H9 (cell line): Measurements from ENCODE around the gene FXYD2. TPM values are rescaled to one million over a fixed set of nuclear protein-coding genes. Genes with fewer than 3 reads are reported as not detected.

Experiments
- DNase-seq: peaks from one replicate; pipeline ENCODE4 v3.0.0-alpha.2; 2017
- H2AFZ ChIP-seq: one replicate; pipeline ENCODE4 v1.6.1; 2013; ENCODE audit warnings: mild to moderate bottlenecking, low read length, control low read depth, moderate library complexity
- H2AK5ac ChIP-seq: 2 replicates; pipeline ENCODE4 v1.6.1; 2013; ENCODE audit warnings: low read length, control low read depth, mixed read lengths; ENCODE audit not compliant: insufficient read length
- H2BK120ac ChIP-seq: one replicate; pipeline ENCODE4 v1.6.1; 2013; ENCODE audit warnings: low read depth, mild to moderate bottlenecking, low read length, control low read depth, inconsistent platforms; ENCODE audit not compliant: poor library complexity, severe bottlenecking
- H2BK12ac ChIP-seq: 2 replicates; pipeline ENCODE4 v1.6.1; 2013; ENCODE audit warnings: low read length, control low read depth, mixed read lengths, low read depth; ENCODE audit not compliant: insufficient read length
- H2BK15ac ChIP-seq: 2 replicates; pipeline ENCODE4 v1.6.1; 2013; ENCODE audit warnings: low read depth, low read length, control low read depth
- H2BK20ac ChIP-seq: one replicate; pipeline ENCODE4 v1.6.1; 2013; ENCODE audit warnings: low read depth, mild to moderate bottlenecking, low read length, control low read depth, inconsistent platforms; ENCODE audit not compliant: poor library complexity, severe bottlenecking
- H2BK5ac ChIP-seq: 2 replicates; pipeline ENCODE4 v1.6.1; 2013; ENCODE audit warnings: low read length, control low read depth, mixed read lengths; ENCODE audit not compliant: insufficient read length
- H3K14ac ChIP-seq: 2 replicates; pipeline ENCODE4 v1.6.1; 2013; ENCODE audit warnings: low read length, control low read depth; ENCODE audit not compliant: insufficient read depth
- H3K18ac ChIP-seq: 2 replicates; pipeline ENCODE4 v1.6.1; 2013; ENCODE audit warnings: low read depth, mild to moderate bottlenecking, mixed read lengths, low read length, control low read depth; ENCODE audit not compliant: insufficient read length
- H3K23ac ChIP-seq: 2 replicates; pipeline ENCODE4 v1.6.1; 2013; ENCODE audit warnings: low read length, control low read depth, mixed read lengths, low read depth; ENCODE audit not compliant: insufficient read length
- H3K23me2 ChIP-seq: 2 replicates; pipeline ENCODE4 v1.6.1; 2013; ENCODE audit warnings: low read depth, mild to moderate bottlenecking, mixed read lengths, low read length, control low read depth; ENCODE audit not compliant: insufficient read length, poor library complexity, severe bottlenecking
- H3K27ac ChIP-seq: 2 replicates; pipeline ENCODE4 v1.5.1; 2013; ENCODE audit warnings: low read length, control low read depth, mixed read lengths, low read depth; ENCODE audit not compliant: insufficient read length
- H3K27me3 ChIP-seq: 2 replicates; pipeline ENCODE4 v1.6.1; 2013; ENCODE audit warnings: low read length, control low read depth, inconsistent platforms; ENCODE audit not compliant: insufficient read depth
- H3K4ac ChIP-seq: 2 replicates; pipeline ENCODE4 v1.6.1; 2013; ENCODE audit warnings: low read depth, mild to moderate bottlenecking, control low read depth, inconsistent platforms, low read length, moderate library complexity
- H3K4me1 ChIP-seq: 2 replicates; pipeline ENCODE4 v1.6.1; 2013; ENCODE audit warnings: low read length, control low read depth, inconsistent platforms; ENCODE audit not compliant: insufficient read depth
- H3K4me2 ChIP-seq: 2 replicates; pipeline ENCODE4 v1.6.1; 2013; ENCODE audit warnings: low read length, control low read depth, mixed read lengths; ENCODE audit not compliant: insufficient read length, insufficient read depth
- H3K56ac ChIP-seq: 2 replicates; pipeline ENCODE4 v1.6.1; 2013; ENCODE audit warnings: low read depth, mild to moderate bottlenecking, mixed read lengths, low read length, control low read depth; ENCODE audit not compliant: insufficient read length
- H3K79me1 ChIP-seq: 2 replicates; pipeline ENCODE4 v1.6.1; 2013; ENCODE audit warnings: low read depth, mild to moderate bottlenecking, moderate library complexity, low read length, control low read depth, inconsistent platforms; ENCODE audit not compliant: insufficient read depth, poor library complexity, severe bottlenecking
- H3K79me2 ChIP-seq: 2 replicates; pipeline ENCODE4 v1.6.1; 2013; ENCODE audit warnings: low read length, control low read depth, inconsistent platforms; ENCODE audit not compliant: insufficient read depth
- H3K9ac ChIP-seq: 2 replicates; pipeline ENCODE4 v1.6.1; 2013; ENCODE audit warnings: low read length, control low read depth, mixed read lengths; ENCODE audit not compliant: insufficient read length; ENCODE audit errors: extremely low read depth
- H3K9me3 ChIP-seq: one replicate; pipeline ENCODE4 v1.6.1; 2013; ENCODE audit warnings: low read depth, low read length, inconsistent platforms; ENCODE audit not compliant: control insufficient read depth
- H3T11ph ChIP-seq: one replicate; pipeline ENCODE4 v1.6.1; 2013; ENCODE audit warnings: mild to moderate bottlenecking, low read length, control low read depth, inconsistent platforms
- H4K20me1 ChIP-seq: one replicate; pipeline ENCODE4 v1.6.1; 2013; ENCODE audit not compliant: control insufficient read depth, insufficient read length, insufficient read depth
- H4K5ac ChIP-seq: 2 replicates; pipeline ENCODE4 v1.6.1; 2013; ENCODE audit warnings: low read depth, mild to moderate bottlenecking, mixed read lengths, low read length, control low read depth; ENCODE audit not compliant: insufficient read length
- H4K8ac ChIP-seq: replicated peaks from 2 replicates; pipeline ENCODE4 v1.6.1; 2013; ENCODE audit warnings: low read length, control low read depth, mixed read lengths, low read depth; ENCODE audit not compliant: insufficient read length
- H4K91ac ChIP-seq: 2 replicates; pipeline ENCODE4 v1.6.1; 2013; ENCODE audit warnings: low read depth, mild to moderate bottlenecking, moderate library complexity, mixed read lengths, low read length, control low read depth; ENCODE audit not compliant: insufficient read length
- H3K27ac Mint-ChIP-seq, 3 experiments: 2 replicates in 2 of 3; 3 replicates in 1 of 3; pipeline ENCODE4 v1.8.0; 2020 to 2021; ENCODE audit warnings: mixed read lengths in 3 of 3, mild to moderate bottlenecking in 1 of 3, moderate library complexity in 1 of 3
- H3K27me3 Mint-ChIP-seq: 2 replicates; pipeline ENCODE4 v1.8.0; 2021; ENCODE audit warnings: low read depth, mild to moderate bottlenecking, moderate library complexity, mixed read lengths
- H3K36me3 Mint-ChIP-seq, 3 experiments: 2 replicates in 2 of 3; 3 replicates in 1 of 3; pipeline ENCODE4 v1.8.0; 2020 to 2021; ENCODE audit warnings: low read depth in 3 of 3, mixed read lengths in 3 of 3; ENCODE audit not compliant: insufficient read depth in 1 of 3
- H3K4me1 Mint-ChIP-seq, 2 experiments: 2 replicates each; pipeline ENCODE4 v1.8.0; 2020; ENCODE audit warnings: mixed read lengths in 2 of 2
- H3K4me3 Mint-ChIP-seq, 2 experiments: 2 replicates in 1 of 2; 3 replicates in 1 of 2; pipeline ENCODE4 v1.8.0; 2020 to 2021; ENCODE audit warnings: mild to moderate bottlenecking in 2 of 2, mixed read lengths in 2 of 2, moderate library complexity in 1 of 2
- H3K9me3 Mint-ChIP-seq, 2 experiments: 2 replicates in 1 of 2; 3 replicates in 1 of 2; pipeline ENCODE4 v1.8.0; 2020; ENCODE audit warnings: mild to moderate bottlenecking in 2 of 2, mixed read lengths in 2 of 2, moderate library complexity in 1 of 2
- WGBS: extraction: QIAGEN DNeasy Blood & Tissue Kit; methylation state at CpG from one replicate; pipeline ENCODE4 v1.1.7; 2013; ENCODE audit warnings: missing lambda C conversion rate, low lambda C conversion rate, mixed read lengths; ENCODE audit not compliant: insufficient read length; ENCODE audit errors: extremely low coverage; 5-methylcytosine and 5-hydroxymethylcytosine counted together
- total RNA-seq: library from RNA; stranded (reverse); gene quantifications from 2 replicates; pipeline ENCODE4 v1.2.1, GENCODE V29; 2021
- TF ChIP-seq, protein P1 (sequence below): fragments of 200-600 bp; sonication (generic); conservative IDR thresholded peaks from 3 replicates; pipeline ENCODE4 v1.8.0; 2021; ENCODE audit warnings: antibody characterized with exemption, mild to moderate bottlenecking

The FXYD2 gene
- total RNA-seq, 1 experiment from 2014 or later, result 0.79 TPM

DNA sequence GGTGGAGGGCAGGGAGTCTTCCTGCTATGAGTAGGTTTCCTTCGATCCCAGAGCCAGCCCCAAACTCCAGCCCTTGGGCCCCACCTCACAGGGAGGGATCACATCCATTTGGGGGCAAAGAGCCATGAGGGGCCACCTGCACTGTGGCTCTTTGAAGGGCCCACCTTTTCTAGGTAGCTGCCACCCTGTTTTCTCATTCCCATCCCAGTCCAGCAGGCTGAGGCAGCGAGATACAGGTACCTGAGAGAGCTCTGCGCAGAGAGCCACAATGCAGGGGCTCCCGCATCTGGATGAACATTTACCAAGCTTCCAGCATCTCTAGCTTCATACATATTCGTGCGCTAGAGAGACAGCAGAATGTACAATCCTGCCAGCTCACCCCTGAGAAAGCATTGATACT is 35.6 kb upstream of the FXYD2 start:
- WGBS, result no CpG with 5 or more reads among the region's 6 CpGs

More for the DNA sequence above, 35.6 kb upstream of the FXYD2 start:
- Mint-ChIP-seq H3K9me3 (no peaks in the 10 kb centered on the region), H3K27me3 (no peaks in the 10 kb centered on the region; the same call in 1 of the 2 replicates), H3K27ac (no peak overlapping the region), H3K36me3 (no peaks in the 10 kb centered on the region), H3K4me3 (no peak overlapping the region), H3K4me1 (peaks cover 24 to 42% of the 10 kb centered on the region in 2 experiments)
- no peak overlapping the region for H2BK15ac ChIP-seq
- H2BK120ac ChIP-seq, result no peak overlapping the region
- no peak overlapping the region for H3K18ac ChIP-seq
- TF ChIP-seq, protein P1, sequence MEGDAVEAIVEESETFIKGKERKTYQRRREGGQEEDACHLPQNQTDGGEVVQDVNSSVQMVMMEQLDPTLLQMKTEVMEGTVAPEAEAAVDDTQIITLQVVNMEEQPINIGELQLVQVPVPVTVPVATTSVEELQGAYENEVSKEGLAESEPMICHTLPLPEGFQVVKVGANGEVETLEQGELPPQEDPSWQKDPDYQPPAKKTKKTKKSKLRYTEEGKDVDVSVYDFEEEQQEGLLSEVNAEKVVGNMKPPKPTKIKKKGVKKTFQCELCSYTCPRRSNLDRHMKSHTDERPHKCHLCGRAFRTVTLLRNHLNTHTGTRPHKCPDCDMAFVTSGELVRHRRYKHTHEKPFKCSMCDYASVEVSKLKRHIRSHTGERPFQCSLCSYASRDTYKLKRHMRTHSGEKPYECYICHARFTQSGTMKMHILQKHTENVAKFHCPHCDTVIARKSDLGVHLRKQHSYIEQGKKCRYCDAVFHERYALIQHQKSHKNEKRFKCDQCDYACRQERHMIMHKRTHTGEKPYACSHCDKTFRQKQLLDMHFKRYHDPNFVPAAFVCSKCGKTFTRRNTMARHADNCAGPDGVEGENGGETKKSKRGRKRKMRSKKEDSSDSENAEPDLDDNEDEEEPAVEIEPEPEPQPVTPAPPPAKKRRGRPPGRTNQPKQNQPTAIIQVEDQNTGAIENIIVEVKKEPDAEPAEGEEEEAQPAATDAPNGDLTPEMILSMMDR, result no peak
- H3K23ac ChIP-seq, result no peak overlapping the region
- no peaks in the 10 kb centered on the region for H4K20me1 ChIP-seq
- H3K27me3 ChIP-seq, result no peaks in the 10 kb centered on the region
- no peaks in the 10 kb centered on the region for H3K23me2 ChIP-seq
- H2AK5ac ChIP-seq, result no peak overlapping the region
- no peaks in the 10 kb centered on the region for H3K79me2 ChIP-seq
- no peak overlapping the region for H2BK12ac ChIP-seq
- H3K4me1 ChIP-seq, result peaks cover 3% of the 10 kb centered on the region; the same call in 1 of the 2 replicates
- no peaks in the 10 kb centered on the region for H3K79me1 ChIP-seq
- no peak overlapping the region for H2AFZ ChIP-seq
- no peak overlapping the region for H3K14ac ChIP-seq
- H3K9me3 ChIP-seq, result no peaks in the 10 kb centered on the region
- H2BK5ac ChIP-seq, result no peak overlapping the region
- no peak overlapping the region for H3K4ac ChIP-seq
- no peak overlapping the region for H4K8ac ChIP-seq
- no peak overlapping the region for H3K9ac ChIP-seq
- no peak overlapping the region for H3K56ac ChIP-seq
- no peak overlapping the region for H2BK20ac ChIP-seq
- H3K4me2 ChIP-seq, result no peak overlapping the region
- no peak overlapping the region for H4K91ac ChIP-seq
- H3K27ac ChIP-seq, result no peak overlapping the region
- no peak overlapping the region for H3T11ph ChIP-seq
- H4K5ac ChIP-seq, result no peak overlapping the region
- no peak for DNase-seq
